DND-41 (cell line): ENCODE results near the gene F2R.

ENCODE experiments used
- EZH2 ChIP-seq: IDR thresholded peaks from 3 replicates; pipeline ENCODE4 v1.6.1; 2012; ENCODE audit warnings: borderline replicate concordance, low read depth, mild to moderate bottlenecking, moderate library complexity, low read length, inconsistent platforms; ENCODE audit not compliant: severe bottlenecking
- TF ChIP-seq, protein P1 (sequence below): IDR thresholded peaks from 2 replicates; pipeline ENCODE4 v1.5.1; 2012; ENCODE audit warnings: borderline replicate concordance, low read length, moderate library complexity, mild to moderate bottlenecking; ENCODE audit not compliant: poor library complexity, severe bottlenecking; ENCODE audit errors: extremely low read depth

GRCh38 chr5:76771705-76772405 is 55.9 kb downstream of the F2R start:
- TF ChIP-seq, protein P1, sequence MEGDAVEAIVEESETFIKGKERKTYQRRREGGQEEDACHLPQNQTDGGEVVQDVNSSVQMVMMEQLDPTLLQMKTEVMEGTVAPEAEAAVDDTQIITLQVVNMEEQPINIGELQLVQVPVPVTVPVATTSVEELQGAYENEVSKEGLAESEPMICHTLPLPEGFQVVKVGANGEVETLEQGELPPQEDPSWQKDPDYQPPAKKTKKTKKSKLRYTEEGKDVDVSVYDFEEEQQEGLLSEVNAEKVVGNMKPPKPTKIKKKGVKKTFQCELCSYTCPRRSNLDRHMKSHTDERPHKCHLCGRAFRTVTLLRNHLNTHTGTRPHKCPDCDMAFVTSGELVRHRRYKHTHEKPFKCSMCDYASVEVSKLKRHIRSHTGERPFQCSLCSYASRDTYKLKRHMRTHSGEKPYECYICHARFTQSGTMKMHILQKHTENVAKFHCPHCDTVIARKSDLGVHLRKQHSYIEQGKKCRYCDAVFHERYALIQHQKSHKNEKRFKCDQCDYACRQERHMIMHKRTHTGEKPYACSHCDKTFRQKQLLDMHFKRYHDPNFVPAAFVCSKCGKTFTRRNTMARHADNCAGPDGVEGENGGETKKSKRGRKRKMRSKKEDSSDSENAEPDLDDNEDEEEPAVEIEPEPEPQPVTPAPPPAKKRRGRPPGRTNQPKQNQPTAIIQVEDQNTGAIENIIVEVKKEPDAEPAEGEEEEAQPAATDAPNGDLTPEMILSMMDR = no peak
- TF ChIP-seq EZH2 = no peak
